Chondrocyte (in vitro differentiated cells): ENCODE results near the gene FLYWCH1. TPM values are rescaled to one million over a fixed set of nuclear protein-coding genes. Genes with fewer than 3 reads are reported as not detected.

Source experiments
- DNase-seq: peaks from one replicate; pipeline ENCODE4 v3.0.0; 2021; ENCODE audit warnings: mixed read lengths, low spot score
- H3K27ac Mint-ChIP-seq: one replicate; pipeline ENCODE4 v1.8.0; 2021; ENCODE audit warnings: mild to moderate bottlenecking, moderate library complexity, mixed read lengths; ENCODE audit not compliant: unreplicated experiment
- H3K27me3 Mint-ChIP-seq: 2 replicates; pipeline ENCODE4 v1.8.0; 2021; ENCODE audit warnings: low read depth, mixed read lengths
- H3K36me3 Mint-ChIP-seq: 2 replicates; pipeline ENCODE4 v1.8.0; 2021; ENCODE audit warnings: low read depth, mixed read lengths
- H3K4me1 Mint-ChIP-seq: 2 replicates; pipeline ENCODE4 v1.8.0; 2021; ENCODE audit warnings: low read depth, mild to moderate bottlenecking, mixed read lengths
- H3K4me3 Mint-ChIP-seq: one replicate; pipeline ENCODE4 v1.8.0; 2021; ENCODE audit warnings: mild to moderate bottlenecking, moderate library complexity, mixed read lengths; ENCODE audit not compliant: unreplicated experiment
- H3K9me3 Mint-ChIP-seq: 2 replicates; pipeline ENCODE4 v1.8.0; 2021; ENCODE audit warnings: low read depth, mixed read lengths
- total RNA-seq: library from RNA; stranded (reverse); gene quantifications from 3 replicates; pipeline ENCODE4 v1.2.1, GENCODE V29; 2021
- TF ChIP-seq, protein P1 (sequence below): fragments of 200-600 bp; sonication (generic); IDR thresholded peaks from 2 replicates; pipeline ENCODE4 v1.5.0; 2021; ENCODE audit warnings: antibody characterized with exemption, mild to moderate bottlenecking, moderate library complexity

FLYWCH1 gene
- total RNA-seq, 1 donor from 2014 or later: 47.1 TPM

DNA sequence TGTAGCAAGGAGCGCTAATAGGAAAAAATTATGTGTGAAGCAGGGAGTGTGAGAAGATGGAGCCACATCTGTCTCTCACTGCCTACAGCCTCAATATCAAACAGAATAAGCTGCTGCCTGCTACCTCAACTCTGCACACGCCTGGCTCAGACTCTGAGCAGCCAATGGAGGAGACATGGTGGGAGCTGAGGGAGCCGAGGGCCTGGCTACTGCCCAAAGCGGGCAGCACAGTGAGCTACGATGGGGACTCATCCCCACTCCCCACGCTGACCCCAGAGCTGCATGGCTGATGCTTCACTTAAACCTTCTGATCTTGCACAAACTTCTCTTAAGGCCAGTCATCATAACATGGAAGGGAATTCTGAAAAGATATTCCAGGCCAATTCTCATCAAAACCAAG lies 39.8 kb upstream of the FLYWCH1 start:
- TF ChIP-seq, protein P1, sequence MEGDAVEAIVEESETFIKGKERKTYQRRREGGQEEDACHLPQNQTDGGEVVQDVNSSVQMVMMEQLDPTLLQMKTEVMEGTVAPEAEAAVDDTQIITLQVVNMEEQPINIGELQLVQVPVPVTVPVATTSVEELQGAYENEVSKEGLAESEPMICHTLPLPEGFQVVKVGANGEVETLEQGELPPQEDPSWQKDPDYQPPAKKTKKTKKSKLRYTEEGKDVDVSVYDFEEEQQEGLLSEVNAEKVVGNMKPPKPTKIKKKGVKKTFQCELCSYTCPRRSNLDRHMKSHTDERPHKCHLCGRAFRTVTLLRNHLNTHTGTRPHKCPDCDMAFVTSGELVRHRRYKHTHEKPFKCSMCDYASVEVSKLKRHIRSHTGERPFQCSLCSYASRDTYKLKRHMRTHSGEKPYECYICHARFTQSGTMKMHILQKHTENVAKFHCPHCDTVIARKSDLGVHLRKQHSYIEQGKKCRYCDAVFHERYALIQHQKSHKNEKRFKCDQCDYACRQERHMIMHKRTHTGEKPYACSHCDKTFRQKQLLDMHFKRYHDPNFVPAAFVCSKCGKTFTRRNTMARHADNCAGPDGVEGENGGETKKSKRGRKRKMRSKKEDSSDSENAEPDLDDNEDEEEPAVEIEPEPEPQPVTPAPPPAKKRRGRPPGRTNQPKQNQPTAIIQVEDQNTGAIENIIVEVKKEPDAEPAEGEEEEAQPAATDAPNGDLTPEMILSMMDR: no peak

GRCh38 chr16:2874032-2874911 lies 37.5 kb upstream of the FLYWCH1 start:
- no peak overlapping the region for H3K4me3 Mint-ChIP-seq
- H3K27ac Mint-ChIP-seq: no peak overlapping the region
- no peaks in the 10 kb centered on the region for H3K36me3 Mint-ChIP-seq
- no peaks in the 10 kb centered on the region for H3K9me3 Mint-ChIP-seq
- DNase-seq: no peak
- H3K4me1 Mint-ChIP-seq: no peaks in the 10 kb centered on the region
- peaks cover 7% of the 10 kb centered on the region for H3K27me3 Mint-ChIP-seq
- TF ChIP-seq, protein P1: no peak

More for the DNA sequence above, 39.8 kb upstream of the FLYWCH1 start:
- Mint-ChIP-seq H3K4me3 (no peak overlapping the region), H3K9me3 (no peaks in the 10 kb centered on the region), H3K27ac (no peak overlapping the region), H3K4me1 (peaks cover 5% of the 10 kb centered on the region), H3K36me3 (no peaks in the 10 kb centered on the region), H3K27me3 (peaks cover 7% of the 10 kb centered on the region)
- no peak for DNase-seq

DNA sequence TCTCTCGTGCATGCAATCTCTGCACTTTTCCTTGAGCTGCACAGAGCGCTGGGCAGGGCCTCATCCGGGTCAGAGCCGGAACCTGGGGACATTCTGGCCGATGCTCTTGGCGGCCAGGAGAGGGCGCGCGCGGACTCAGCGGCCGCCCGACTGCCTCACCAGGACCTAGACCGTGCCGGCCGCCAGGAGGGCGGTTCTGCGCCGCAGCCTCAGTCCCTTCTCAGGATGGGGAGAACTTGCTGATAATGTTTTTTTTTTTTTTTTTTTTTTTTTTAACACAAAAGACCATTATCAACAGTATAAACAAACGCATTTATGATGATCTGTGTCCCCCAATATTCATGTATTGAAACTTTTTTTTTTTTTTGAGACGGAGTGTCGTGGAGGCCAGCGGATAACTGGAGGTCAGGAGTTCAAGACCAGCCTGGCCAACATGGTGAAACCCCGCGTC lies 36.8 kb upstream of the FLYWCH1 start:
- TF ChIP-seq, protein P1: peak; percentile 93
- H3K36me3 Mint-ChIP-seq: no peaks in the 10 kb centered on the region
- no peaks in the 10 kb centered on the region for H3K9me3 Mint-ChIP-seq
- H3K27me3 Mint-ChIP-seq: peaks cover 4% of the 10 kb centered on the region
- no peak for DNase-seq
- no peak overlapping the region for H3K27ac Mint-ChIP-seq
- H3K4me3 Mint-ChIP-seq: no peak overlapping the region
- H3K4me1 Mint-ChIP-seq: no peaks in the 10 kb centered on the region

- H3K4me3 Mint-ChIP-seq: no peak overlapping the region
- DNase-seq: no peak
- H3K27me3 Mint-ChIP-seq: no peaks in the 10 kb centered on the region
- no peak overlapping the region for H3K27ac Mint-ChIP-seq
- H3K4me1 Mint-ChIP-seq: peaks cover 9% of the 10 kb centered on the region
- H3K36me3 Mint-ChIP-seq: no peaks in the 10 kb centered on the region
- no peaks in the 10 kb centered on the region for H3K9me3 Mint-ChIP-seq
- TF ChIP-seq, protein P1: no peak
Observed at GRCh38 chr16:2879854-2880508, 31.8 kb upstream of the FLYWCH1 start.

DNA sequence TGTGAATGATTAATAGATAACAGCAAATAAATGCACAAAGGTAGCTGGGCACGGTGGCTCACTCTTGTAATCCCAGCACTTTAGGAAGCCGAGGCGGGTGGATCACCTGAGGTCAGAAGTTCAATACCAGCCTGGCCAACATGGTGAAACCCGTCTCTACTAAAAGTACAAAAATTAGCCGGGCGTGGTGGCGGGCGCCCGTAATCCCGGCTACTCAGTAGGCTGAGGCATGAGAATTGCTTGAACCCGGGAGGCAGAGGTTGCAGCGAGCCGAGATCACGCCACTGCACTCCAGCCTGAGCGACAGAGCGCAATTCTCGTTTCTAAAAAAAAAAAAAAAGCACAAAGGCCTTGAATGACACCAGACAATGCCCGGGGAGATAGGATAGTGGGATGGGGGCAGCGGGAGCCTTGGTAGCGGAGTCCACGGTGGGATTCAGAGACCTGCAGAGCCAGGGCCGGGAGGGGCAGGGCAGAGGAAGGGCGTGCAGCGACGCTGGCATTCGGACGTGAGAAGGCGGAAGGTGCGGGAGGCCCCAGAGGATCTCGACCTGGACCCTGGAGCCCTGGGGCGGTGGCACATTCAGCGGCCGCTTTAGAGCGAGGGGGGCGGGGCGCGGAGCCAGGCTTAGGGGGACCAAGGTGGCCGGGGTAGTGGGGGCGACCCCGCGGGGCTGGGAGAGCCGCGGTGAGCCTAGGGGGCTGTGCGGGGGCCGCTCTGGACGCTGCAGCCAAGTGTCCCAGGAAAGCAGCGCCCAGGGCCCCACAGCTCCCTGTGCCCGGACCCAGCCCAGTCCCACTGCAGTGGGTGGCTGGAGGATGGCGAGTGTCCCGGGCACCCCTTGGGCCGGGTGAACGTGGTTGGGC lies 29.7 kb upstream of the FLYWCH1 start:
- peak overlapping the region; percentile 87 for H3K4me3 Mint-ChIP-seq
- no peak for DNase-seq
- no peaks in the 10 kb centered on the region for H3K36me3 Mint-ChIP-seq
- H3K9me3 Mint-ChIP-seq: no peaks in the 10 kb centered on the region
- H3K27ac Mint-ChIP-seq: peak overlapping the region; percentile 97
- TF ChIP-seq, protein P1: no peak
- H3K4me1 Mint-ChIP-seq: peaks cover 17% of the 10 kb centered on the region
- H3K27me3 Mint-ChIP-seq: no peaks in the 10 kb centered on the region
